ENCODE measurements around the gene PCDH15. TPM values are rescaled to one million over a fixed set of nuclear protein-coding genes. Genes with fewer than 3 reads are reported as not detected.

The PCDH15 gene
- total RNA-seq, 1 donor from 2014 or later, result 21.7 TPM

DNA sequence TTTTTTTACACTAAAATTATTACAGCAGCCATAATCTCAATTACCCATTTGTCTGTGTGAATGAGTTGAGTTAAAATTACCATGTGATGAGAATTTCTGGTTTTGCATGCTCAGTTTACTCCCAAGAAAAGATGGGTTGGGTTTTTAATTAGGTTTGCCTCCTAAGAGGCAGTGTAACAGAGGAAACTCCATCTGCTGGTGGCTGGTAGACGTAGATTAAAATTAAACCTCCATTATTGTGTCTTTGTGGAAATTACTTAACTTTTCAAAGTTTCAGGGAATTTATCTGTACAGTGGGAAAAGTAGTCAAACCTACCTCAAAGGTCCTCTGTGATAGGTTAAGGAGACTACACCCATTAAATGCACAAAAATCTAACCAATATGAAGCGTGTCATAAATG, 954.2 kb downstream of the PCDH15 start:
- no peak for DNase-seq (ENCODE audit: low read depth, low spot score)
- Mint-ChIP-seq H3K4me3 (no peak overlapping the region), H3K27me3 (ENCODE audit: low read depth) (no peaks in the 10 kb centered on the region), H3K27ac (ENCODE audit: unreplicated experiment) (no peak overlapping the region), H3K36me3 (ENCODE audit: low read depth) (no peaks in the 10 kb centered on the region), H3K4me1 (peaks cover 5% of the 10 kb centered on the region), H3K9me3 (no peaks in the 10 kb centered on the region)
- TF ChIP-seq, protein P1, sequence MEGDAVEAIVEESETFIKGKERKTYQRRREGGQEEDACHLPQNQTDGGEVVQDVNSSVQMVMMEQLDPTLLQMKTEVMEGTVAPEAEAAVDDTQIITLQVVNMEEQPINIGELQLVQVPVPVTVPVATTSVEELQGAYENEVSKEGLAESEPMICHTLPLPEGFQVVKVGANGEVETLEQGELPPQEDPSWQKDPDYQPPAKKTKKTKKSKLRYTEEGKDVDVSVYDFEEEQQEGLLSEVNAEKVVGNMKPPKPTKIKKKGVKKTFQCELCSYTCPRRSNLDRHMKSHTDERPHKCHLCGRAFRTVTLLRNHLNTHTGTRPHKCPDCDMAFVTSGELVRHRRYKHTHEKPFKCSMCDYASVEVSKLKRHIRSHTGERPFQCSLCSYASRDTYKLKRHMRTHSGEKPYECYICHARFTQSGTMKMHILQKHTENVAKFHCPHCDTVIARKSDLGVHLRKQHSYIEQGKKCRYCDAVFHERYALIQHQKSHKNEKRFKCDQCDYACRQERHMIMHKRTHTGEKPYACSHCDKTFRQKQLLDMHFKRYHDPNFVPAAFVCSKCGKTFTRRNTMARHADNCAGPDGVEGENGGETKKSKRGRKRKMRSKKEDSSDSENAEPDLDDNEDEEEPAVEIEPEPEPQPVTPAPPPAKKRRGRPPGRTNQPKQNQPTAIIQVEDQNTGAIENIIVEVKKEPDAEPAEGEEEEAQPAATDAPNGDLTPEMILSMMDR (conservative IDR thresholded peaks at IDR 0.05), result peak; percentile 32

DNA sequence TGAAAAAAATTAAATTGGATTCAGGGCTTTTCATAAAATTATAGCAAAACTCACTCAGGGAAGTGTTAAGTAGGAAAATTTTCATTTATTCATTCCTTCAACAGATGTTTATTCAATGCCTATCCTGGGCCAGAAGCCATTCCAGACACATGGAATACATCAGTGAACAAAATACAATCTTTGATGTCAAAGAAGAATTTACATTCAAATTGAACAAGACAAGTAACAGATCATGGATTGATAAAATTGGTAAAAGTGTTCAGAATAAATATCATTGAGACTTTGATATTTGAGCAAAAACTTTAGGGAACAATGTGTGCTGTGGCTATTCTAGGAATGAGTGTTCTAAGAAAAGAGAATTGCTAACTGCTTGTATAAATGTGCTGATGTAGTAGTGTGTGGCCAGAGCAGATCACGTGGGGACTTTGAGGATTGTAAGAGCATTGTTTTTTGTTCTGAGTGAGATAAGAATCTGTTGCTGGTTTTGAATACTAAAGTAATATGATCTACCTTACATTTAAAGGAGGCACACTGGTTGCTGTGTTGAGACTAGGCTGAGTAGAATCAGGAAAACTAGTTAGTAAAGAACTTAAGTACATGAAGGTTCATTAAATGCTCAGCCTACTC, 957.2 kb downstream of the PCDH15 start:
- Mint-ChIP-seq H3K4me1 (peaks cover 5% of the 10 kb centered on the region), H3K36me3 (ENCODE audit: low read depth) (no peaks in the 10 kb centered on the region), H3K9me3 (no peaks in the 10 kb centered on the region), H3K27ac (ENCODE audit: unreplicated experiment) (no peak overlapping the region), H3K4me3 (no peak overlapping the region), H3K27me3 (ENCODE audit: low read depth) (no peaks in the 10 kb centered on the region)
- TF ChIP-seq, protein P1 (conservative IDR thresholded peaks at IDR 0.05), result no peak
- no peak for DNase-seq (ENCODE audit: low read depth, low spot score)

DNA sequence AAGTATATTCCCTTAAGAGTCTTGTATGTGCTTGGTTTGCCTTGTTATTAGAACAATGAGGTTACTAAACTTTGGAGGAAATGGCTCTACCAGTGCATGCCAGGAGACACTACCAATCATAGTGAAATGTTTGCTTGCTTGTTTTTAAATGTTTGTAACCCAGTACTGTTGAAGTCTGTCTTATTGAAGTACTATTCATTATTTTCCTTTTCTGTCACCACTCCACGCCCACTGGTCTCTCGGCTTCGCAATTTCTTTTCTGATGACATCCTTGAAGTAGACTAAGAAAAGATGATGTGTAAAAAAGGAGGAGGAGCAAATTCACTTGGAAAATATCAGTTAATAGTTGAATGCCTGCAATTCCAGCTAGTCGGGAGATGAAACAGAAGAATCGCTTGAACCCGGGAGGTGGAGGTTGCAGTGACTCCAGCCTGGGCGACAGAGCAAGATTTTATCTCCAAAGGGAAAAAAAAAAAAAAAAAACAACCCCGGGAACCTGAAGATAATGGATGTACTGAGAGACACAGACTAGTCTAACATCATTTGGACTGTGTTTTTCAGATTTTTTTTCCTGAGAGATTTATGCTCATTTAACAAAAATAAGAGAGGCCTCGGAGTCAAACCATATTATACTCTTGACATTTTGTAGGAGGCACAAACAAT, 959.4 kb downstream of the PCDH15 start:
- Mint-ChIP-seq H3K4me1 (peaks cover 5% of the 10 kb centered on the region), H3K27me3 (ENCODE audit: low read depth) (no peaks in the 10 kb centered on the region), H3K4me3 (no peak overlapping the region), H3K36me3 (ENCODE audit: low read depth) (no peaks in the 10 kb centered on the region), H3K9me3 (no peaks in the 10 kb centered on the region), H3K27ac (ENCODE audit: unreplicated experiment) (peak overlapping the region; percentile 24)
- DNase-seq (ENCODE audit: low read depth, low spot score), result no peak
- TF ChIP-seq, protein P1 (conservative IDR thresholded peaks at IDR 0.05), result no peak

DNA sequence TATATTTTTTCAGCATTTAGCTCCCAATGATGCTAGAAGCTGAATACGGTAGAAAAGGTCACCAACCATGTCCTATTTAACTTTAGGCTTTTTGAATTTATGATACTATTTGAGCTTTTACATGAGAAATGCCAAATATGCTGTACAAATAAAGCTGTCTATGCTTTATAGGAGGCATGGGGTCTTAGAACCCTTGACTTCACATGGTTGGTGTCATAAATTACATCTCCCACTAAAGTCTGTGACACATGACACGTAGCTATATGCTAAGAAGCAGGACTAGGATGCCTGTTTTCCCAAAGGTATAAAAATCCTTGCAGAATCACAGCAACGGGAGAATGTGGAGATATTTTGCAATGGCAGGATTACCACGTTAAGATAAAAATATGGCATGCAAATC, 960.4 kb downstream of the PCDH15 start:
- no peak for DNase-seq (ENCODE audit: low read depth, low spot score)
- peaks cover 5% of the 10 kb centered on the region for H3K4me1 Mint-ChIP-seq
- no peak overlapping the region for H3K27ac Mint-ChIP-seq (ENCODE audit: unreplicated experiment)
- H3K27me3 Mint-ChIP-seq (ENCODE audit: low read depth), result no peaks in the 10 kb centered on the region
- no peaks in the 10 kb centered on the region for H3K36me3 Mint-ChIP-seq (ENCODE audit: low read depth)
- TF ChIP-seq, protein P1 (conservative IDR thresholded peaks at IDR 0.05), result no peak
- no peaks in the 10 kb centered on the region for H3K9me3 Mint-ChIP-seq
- no peak overlapping the region for H3K4me3 Mint-ChIP-seq

DNA sequence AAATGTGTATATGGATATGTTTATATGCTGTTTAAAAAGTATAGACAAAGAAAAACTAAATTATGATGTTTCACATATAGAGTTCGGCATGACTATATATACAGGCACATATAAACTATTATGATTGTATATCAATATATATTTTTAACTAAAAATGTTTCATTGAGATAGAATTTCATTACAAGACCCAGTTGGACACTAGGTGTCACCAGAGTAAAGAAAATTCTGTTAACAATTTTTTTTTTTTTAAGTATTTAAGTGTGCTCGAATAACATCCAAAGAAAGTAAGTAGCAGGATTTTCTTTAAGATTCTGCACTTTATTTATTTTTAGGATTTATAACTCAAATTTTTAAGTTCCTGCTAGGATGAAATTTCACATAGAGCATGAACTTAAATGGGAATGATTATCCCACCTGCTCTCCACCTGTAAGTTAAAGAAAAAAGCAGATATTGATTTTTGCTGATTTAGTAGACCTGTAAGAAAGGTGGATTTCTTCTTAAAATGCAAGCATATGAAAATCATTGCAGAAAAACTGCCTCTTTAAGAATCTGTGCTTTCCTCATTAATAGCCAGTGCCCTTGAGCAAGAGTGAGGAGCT, 961.5 kb downstream of the PCDH15 start:
- TF ChIP-seq, protein P1 (conservative IDR thresholded peaks at IDR 0.05), result peak; percentile 75
- Mint-ChIP-seq H3K27me3 (ENCODE audit: low read depth) (no peaks in the 10 kb centered on the region), H3K4me3 (no peak overlapping the region), H3K9me3 (no peaks in the 10 kb centered on the region), H3K27ac (ENCODE audit: unreplicated experiment) (no peak overlapping the region), H3K36me3 (ENCODE audit: low read depth) (no peaks in the 10 kb centered on the region), H3K4me1 (peaks cover 5% of the 10 kb centered on the region)
- DNase-seq (ENCODE audit: low read depth, low spot score), result no peak

All from neural crest cell (in vitro differentiated cells).